ENCODE results near the gene RNF215. TPM values are rescaled to one million over a fixed set of nuclear protein-coding genes. Genes with fewer than 3 reads are reported as not detected.
"Not testable (repeated sequence)": the region's sequence is repeated elsewhere in the genome, so short reads cannot be mapped to it uniquely, and the experiment has no call there.

Gene RNF215
- total and polyA plus RNA-seq, 2 of the 13 experiments (the other 11 are each of a cell fraction or from before 2014, with no cell fraction given) = 5.3 to 6.1 TPM

DNA sequence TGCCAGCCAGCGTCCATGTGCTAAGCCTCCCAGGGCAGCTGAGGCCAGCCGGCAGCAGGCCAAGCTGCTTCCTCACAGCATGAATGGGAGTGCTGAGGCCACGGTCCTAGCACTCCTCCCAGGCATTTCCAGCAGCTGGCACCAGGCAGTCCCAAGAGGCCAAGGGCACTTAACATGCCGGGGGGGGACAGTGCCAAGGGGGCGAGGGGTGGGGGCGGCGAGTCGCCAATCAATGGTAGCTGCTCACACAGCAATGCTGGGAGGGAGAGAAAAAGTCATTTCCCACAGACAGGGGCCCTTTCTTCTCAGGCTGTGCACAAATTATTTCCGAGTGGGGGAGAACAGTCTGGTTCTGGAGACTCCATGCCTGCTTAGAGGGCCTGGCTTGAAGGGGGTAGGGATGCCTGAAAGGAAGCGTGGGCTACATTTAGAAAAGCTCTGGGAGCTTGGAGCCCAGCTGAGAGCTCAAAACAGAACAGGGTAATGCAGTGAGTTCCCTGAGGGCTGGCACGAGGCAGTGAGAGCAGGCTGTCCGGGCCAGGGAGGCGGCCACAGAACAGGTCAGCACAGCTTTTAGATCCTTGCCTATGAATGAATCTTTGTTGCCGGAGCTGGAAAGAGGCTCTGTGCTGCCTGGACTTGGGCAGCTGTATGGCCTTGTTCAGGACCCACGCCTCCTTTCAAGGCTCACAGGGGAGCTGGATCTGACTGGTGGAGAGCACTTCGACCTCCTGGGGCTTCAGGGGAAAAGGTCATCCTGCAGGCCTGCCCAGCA, 46.1 kb downstream of the RNF215 start:
- H3K4me1 ChIP-seq (ENCODE audit: insufficient read depth, low read length) = peaks cover 17% of the 10 kb centered on the region
- H4K20me1 ChIP-seq (ENCODE audit: insufficient read depth, low read length) = no peaks in the 10 kb centered on the region; the same call in 1 of the 2 replicates
- FAIRE-seq (no peak), ATAC-seq (peak; percentile 49), DNase-seq (ENCODE audit: low spot score) (no peak)
- whole genome bisulfite sequencing (ENCODE audit: low lambda C conversion rate) = 86% methylated on average over 12 of the region's 16 CpGs
- ChIA-PET CTCF (ENCODE audit: low intra/inter-chr PET ratio, low total read pairs) (no interaction called here), POLR2A (interaction anchor here (1.3 kb wide), 1 partner anchor 14 kb away, joined by 3 read pairs; the partner anchor contains the start of gene TBC1D10A)
- H3K9ac ChIP-seq (ENCODE audit: insufficient read depth, low read depth, low read length) = no peak overlapping the region
- TF ChIP-seq AGO2 (optimal IDR thresholded peaks at IDR 0.05; ENCODE audit: low read depth, low read length) = peak; percentile 49
- no peak for TF ChIP-seq NAIF1 (CRISPR knock-in tag; IDR thresholded peaks at IDR 0.05; ENCODE audit: borderline replicate concordance)
- no peak for TF ChIP-seq HNRNPK (IDR thresholded peaks at IDR 0.05; ENCODE audit: low read depth, low read length, poor library complexity, severe bottlenecking)
- peak; percentile 30 for TF ChIP-seq XRCC5 (optimal IDR thresholded peaks at IDR 0.05; ENCODE audit: low read length)
- TF ChIP-seq NR2F6 (IDR thresholded peaks at IDR 0.05) = 0 out of 2 replicates have a peak, but pooled peaks have one; percentile 11
- no peak for TF ChIP-seq NR2F6 (CRISPR knock-in tag; IDR thresholded peaks at IDR 0.05)
- intact Hi-C loops (cut with micrococcal nuclease; ENCODE audit: unreplicated experiment) = no loop called here
- peaks cover 54 to 96% of the 10 kb centered on the region in 2 experiments for H3K36me3 ChIP-seq (replicated peaks in 1 of 2; ENCODE audit: control insufficient read depth in 1 of 2, insufficient read depth in 2 of 2, low read length in 2 of 2)
- no peak overlapping the region for H3K4me2 ChIP-seq (ENCODE audit: low read depth, low read length)
- no peaks in the 10 kb centered on the region for H3K27me3 ChIP-seq (ENCODE audit: control insufficient read depth in 1 of 2, insufficient read depth in 2 of 2, low read length in 2 of 2)
- H3K79me2 ChIP-seq (ENCODE audit: insufficient read depth, low read length) = no peaks in the 10 kb centered on the region
- no peaks in the 10 kb centered on the region for H3K9me3 ChIP-seq (ENCODE audit: low read length)
- in situ Hi-C loops (cut with HindIII; ENCODE audit: extremely low pct_ligation_motif_present, low pct_unique_long_range_greater_than_20kb) = no loop called here
- no peak overlapping the region for H2AFZ ChIP-seq (ENCODE audit: low read length)
- no peak overlapping the region for H3K4me3 ChIP-seq (replicated peaks in 1 of 3; ENCODE audit: insufficient read depth in 1 of 3, low read depth in 2 of 3, low read length in 3 of 3)
- BruUV-seq (replicated peaks) = no TSS peak
- H3K27ac ChIP-seq (ENCODE audit: extremely low read length, insufficient read depth, low read length) = peak overlapping the region; percentile 49

DNA sequence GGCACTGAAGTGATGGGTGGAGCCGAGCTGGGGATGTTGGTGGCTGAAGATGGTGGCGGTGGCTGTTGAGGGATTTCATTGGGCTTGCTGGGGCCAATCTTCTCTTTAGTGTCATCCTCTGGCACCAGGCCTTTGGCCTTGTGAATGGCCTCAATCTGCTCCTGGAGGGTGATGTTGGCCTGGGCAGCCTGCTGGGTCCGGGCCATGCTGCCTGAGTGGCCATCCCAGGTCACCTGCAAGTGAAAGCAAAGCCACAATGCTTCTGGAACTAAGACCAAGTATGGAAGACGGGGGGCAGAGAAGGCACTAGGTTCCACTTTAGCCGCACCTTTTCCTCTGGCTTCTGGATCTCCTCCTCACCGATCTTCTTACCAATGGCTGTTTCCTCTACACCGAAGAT, 48.4 kb downstream of the RNF215 start:
- in situ Hi-C loops (cut with HindIII; ENCODE audit: extremely low pct_ligation_motif_present, low pct_unique_long_range_greater_than_20kb) = no loop called here
- no peak for ATAC-seq
- no peak overlapping the region for H3K27ac ChIP-seq (ENCODE audit: extremely low read length, insufficient read depth, low read length)
- CTCF ChIA-PET (ENCODE audit: low intra/inter-chr PET ratio, low total read pairs) = no interaction called here
- no peak overlapping the region for H3K4me2 ChIP-seq (ENCODE audit: low read depth, low read length)
- H3K4me3 ChIP-seq (replicated peaks in 1 of 3; ENCODE audit: insufficient read depth in 1 of 3, low read depth in 2 of 3, low read length in 3 of 3) = no peak overlapping the region
- H3K9me3 ChIP-seq (ENCODE audit: low read length) = no peaks in the 10 kb centered on the region
- TF ChIP-seq ZSCAN12 (CRISPR knock-in tag; IDR thresholded peaks at IDR 0.05) (no peak), TP53 (CRISPR knock-in tag; conservative IDR thresholded peaks at IDR 0.05) (no peak)
- TF ChIP-seq, protein P1, sequence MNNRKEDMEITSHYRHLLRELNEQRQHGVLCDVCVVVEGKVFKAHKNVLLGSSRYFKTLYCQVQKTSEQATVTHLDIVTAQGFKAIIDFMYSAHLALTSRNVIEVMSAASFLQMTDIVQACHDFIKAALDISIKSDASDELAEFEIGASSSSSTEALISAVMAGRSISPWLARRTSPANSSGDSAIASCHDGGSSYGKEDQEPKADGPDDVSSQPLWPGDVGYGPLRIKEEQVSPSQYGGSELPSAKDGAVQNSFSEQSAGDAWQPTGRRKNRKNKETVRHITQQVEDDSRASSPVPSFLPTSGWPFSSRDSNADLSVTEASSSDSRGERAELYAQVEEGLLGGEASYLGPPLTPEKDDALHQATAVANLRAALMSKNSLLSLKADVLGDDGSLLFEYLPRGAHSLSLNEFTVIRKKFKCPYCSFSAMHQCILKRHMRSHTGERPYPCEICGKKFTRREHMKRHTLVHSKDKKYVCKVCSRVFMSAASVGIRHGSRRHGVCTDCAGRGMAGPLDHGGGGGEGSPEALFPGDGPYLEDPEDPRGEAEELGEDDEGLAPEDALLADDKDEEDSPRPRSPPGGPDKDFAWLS (CRISPR knock-in tag; IDR thresholded peaks at IDR 0.05; ENCODE audit: borderline replicate concordance) = no peak
- no peak for DNase-seq (ENCODE audit: low spot score)
- no peak for FAIRE-seq
- H3K4me1 ChIP-seq (ENCODE audit: insufficient read depth, low read length) = peaks cover 27% of the 10 kb centered on the region
- H3K27me3 ChIP-seq (ENCODE audit: control insufficient read depth in 1 of 2, insufficient read depth in 2 of 2, low read length in 2 of 2) = no peaks in the 10 kb centered on the region
- no peaks in the 10 kb centered on the region; the same call in 1 of the 2 replicates for H4K20me1 ChIP-seq (ENCODE audit: insufficient read depth, low read length)
- no peak overlapping the region for H2AFZ ChIP-seq (ENCODE audit: low read length)
- no peaks in the 10 kb centered on the region for H3K79me2 ChIP-seq (ENCODE audit: insufficient read depth, low read length)
- intact Hi-C loops (cut with micrococcal nuclease; ENCODE audit: unreplicated experiment) = no loop called here
- peaks cover 50 to 96% of the 10 kb centered on the region in 2 experiments for H3K36me3 ChIP-seq (replicated peaks in 1 of 2; ENCODE audit: control insufficient read depth in 1 of 2, insufficient read depth in 2 of 2, low read length in 2 of 2)
- POLR2A ChIA-PET = no interaction called here
- H3K9ac ChIP-seq (ENCODE audit: insufficient read depth, low read depth, low read length) = no peak overlapping the region
- BruUV-seq (replicated peaks) = no TSS peak
- WGBS (ENCODE audit: low lambda C conversion rate) = 100% methylated on average over 6 of the region's 7 CpGs

DNA sequence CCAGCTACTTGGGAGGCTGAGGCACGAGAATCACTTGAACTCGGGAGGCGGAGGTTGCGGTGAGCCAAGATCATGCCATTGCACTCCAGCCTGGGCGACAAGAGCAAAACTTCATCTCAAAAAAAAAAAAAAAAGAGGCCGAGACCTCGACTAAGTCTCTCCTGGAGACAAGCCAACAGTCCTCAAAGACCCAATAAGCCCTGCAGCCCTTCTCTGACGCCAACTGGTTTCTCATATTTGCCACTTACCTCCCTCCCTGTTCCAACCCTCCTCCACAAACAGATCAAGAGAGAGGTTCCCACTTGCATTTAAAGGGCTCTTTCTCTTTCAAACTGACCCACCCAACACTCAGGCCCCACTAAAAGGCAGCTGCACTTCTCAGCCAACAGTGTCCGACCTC, 48.9 kb downstream of the RNF215 start:
- H3K79me2 ChIP-seq (ENCODE audit: insufficient read depth, low read length); intact Hi-C loops (cut with micrococcal nuclease; ENCODE audit: unreplicated experiment); H3K27ac ChIP-seq (ENCODE audit: extremely low read length, insufficient read depth, low read length); DNase-seq (ENCODE audit: low spot score); POLR2A ChIA-PET; H3K9ac ChIP-seq (ENCODE audit: insufficient read depth, low read depth, low read length); H3K9me3 ChIP-seq (ENCODE audit: low read length); H3K4me3 ChIP-seq (replicated peaks in 1 of 3; ENCODE audit: insufficient read depth in 1 of 3, low read depth in 2 of 3, low read length in 3 of 3); ATAC-seq; H2AFZ ChIP-seq (ENCODE audit: low read length); FAIRE-seq; CTCF ChIA-PET (ENCODE audit: low intra/inter-chr PET ratio, low total read pairs); BruUV-seq (replicated peaks); H4K20me1 ChIP-seq (ENCODE audit: insufficient read depth, low read length); in situ Hi-C loops (cut with HindIII; ENCODE audit: extremely low pct_ligation_motif_present, low pct_unique_long_range_greater_than_20kb); H3K27me3 ChIP-seq (ENCODE audit: control insufficient read depth in 1 of 2, insufficient read depth in 2 of 2, low read length in 2 of 2); H3K4me2 ChIP-seq (ENCODE audit: low read depth, low read length): not testable (repeated sequence)
- WGBS (ENCODE audit: low lambda C conversion rate) = 96% methylated on average over 9 of the region's 9 CpGs
- peaks cover 27% of the 10 kb centered on the region for H3K4me1 ChIP-seq (ENCODE audit: insufficient read depth, low read length)
- peaks cover 51 to 95% of the 10 kb centered on the region in 2 experiments for H3K36me3 ChIP-seq (replicated peaks in 1 of 2; ENCODE audit: control insufficient read depth in 1 of 2, insufficient read depth in 2 of 2, low read length in 2 of 2)
